SH-SY5Y (cell line): ENCODE measurements around the gene ALG9.

ENCODE experiments used
- GATA2 ChIP-seq: IDR thresholded peaks from 2 replicates; pipeline ENCODE4 v1.6.1; 2011; ENCODE audit warnings: mild to moderate bottlenecking, low read depth, low read length
- GATA3 ChIP-seq: IDR thresholded peaks from 2 replicates; pipeline ENCODE4 v1.6.1; 2011; ENCODE audit warnings: low read depth, mild to moderate bottlenecking, low read length, moderate library complexity

The ALG9 gene

DNA sequence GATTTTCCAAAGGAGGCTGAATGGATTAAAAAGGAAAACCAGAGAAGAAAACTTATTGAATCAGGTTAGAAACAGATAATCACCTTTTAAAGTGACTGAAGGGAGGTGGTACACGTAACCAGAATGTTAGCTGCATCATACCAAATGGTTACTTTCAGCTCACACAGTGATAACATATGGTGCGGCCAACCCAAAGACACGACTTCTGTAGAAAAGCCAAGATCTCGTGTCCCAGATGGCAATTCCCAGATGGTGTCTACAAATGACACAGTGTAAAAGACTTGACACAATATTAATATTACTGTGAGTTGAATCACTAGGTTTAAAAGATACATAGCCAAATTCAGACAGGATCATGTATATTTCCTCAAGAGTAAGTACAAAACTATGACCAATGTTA lies 110.3 kb downstream of the ALG9 start:
- TF ChIP-seq GATA2 (no peak), GATA3 (no peak)

DNA sequence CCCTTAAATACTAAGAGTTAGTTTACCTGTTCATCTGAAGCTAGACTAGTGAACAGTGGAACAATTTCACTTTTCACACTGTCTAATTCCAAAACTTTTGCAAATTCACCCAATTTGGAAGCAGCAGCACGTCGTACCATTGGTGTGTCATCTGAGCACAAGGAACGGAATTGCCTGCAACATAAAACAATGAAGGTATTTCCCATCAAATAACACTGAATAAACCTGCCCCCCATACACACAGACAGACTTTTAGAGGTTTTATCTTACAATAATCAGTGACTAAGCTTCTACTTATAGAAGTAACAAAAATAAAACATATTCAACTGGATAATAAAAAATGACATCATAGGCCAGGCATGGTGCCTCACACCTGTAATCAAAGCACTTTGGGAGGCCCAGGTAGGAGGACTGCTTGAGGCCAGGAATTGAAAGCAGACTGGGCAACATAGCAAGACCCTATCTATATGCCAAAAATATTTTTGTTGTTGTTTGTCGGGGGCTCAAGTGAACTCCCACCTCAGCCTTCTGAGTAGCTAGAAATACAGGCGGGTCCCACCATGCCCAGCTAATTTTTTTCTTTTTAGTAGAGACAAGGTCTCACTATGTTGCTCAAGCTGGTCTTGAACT lies 111.5 kb downstream of the ALG9 start:
- TF ChIP-seq GATA3 (no peak), GATA2 (no peak)

DNA sequence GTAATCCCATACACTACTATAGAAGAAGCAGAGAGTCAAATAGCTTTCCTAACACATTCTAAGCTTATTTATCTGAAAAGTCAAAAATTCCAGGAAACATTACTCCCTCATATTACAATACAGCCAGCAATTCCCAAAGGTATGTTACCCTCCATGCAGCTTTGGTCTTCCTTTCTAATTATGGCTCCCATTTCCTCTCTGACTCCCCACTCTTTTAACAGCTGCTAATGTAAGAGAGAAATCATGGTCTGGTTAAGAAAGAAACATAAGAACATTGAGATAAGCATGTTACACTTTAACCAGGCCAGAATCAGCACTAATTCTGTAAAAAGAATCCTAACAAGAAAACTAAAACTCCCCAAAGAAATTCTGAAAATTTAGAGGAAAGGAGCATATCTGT lies 112.0 kb downstream of the ALG9 start:
- TF ChIP-seq GATA2: no peak
- TF ChIP-seq GATA3: no peak

DNA sequence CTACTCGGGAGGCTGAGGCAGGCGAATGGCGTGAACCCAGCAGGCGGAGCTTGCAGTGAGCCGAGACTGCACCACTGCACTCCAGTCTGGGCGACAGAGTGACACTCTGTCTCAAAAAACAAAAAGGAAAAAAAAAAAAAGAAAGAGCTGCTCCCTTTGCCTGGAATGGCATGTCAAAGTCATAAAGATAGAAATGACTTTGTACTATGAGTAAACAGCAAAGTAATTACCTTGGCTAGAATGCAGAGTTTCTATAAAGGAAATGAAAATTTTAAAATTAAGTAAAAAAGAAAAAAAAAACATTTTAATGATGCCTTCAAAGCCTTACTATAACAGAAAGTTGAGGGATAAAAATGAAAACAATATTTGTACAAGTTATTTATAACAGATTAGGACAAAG lies 115.3 kb downstream of the ALG9 start:
- TF ChIP-seq GATA2: no peak
- TF ChIP-seq GATA3: no peak

DNA sequence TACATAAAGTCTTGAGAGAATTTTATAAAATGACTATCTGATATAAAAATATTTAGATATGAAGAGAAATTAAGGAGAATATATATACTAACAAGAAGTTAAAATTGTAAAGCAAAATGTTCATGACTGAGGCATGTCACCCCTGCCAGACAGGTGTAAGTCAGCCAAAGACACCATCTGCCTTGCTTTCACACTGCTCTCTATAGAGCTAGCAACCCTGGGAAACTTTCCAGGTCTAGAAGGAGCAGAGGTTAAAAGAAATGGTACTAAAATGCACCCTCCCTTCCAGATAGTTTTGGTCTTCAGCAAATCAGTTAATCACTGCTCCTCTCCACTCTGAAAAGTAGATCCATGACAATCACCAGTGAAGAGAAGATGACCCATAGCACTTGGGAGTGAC lies 121.7 kb downstream of the ALG9 start:
- TF ChIP-seq GATA2 (no peak), GATA3 (no peak)

DNA sequence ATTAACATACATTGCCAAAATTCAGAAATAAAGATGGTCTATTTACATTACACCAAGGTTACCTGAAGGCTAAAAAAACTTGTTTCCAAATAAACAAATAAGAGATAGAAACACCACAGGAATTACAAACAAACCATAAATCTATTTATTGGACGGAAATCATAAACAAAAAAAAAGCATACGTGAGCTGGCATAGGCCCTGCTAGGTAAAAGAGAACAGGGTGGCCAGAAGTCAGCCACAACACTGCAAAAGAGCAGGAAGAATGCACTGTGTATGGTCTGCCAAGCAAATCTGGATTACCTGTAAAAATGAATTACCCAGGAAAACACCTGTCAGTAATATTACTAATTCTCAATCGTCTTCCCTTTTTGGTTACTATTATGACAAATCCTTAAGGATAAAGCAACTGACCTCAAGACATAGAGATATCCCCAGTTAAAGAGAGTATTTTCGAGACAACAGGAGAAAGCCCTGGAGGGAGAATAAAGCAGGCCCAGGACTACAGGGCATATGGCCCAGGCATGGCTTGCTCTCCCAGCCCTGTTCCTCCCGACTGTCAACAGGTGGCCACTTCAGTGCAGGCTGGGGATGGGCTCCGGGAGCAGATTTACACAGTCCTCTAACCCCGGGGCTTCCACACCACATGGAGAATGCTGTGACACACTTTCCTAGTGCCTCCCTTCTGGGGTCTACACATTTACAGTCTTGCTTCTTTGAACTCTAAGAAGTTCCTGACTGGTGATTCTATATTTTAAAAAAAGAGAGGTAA lies 123.2 kb downstream of the ALG9 start:
- TF ChIP-seq GATA2 (no peak), GATA3 (no peak)

DNA sequence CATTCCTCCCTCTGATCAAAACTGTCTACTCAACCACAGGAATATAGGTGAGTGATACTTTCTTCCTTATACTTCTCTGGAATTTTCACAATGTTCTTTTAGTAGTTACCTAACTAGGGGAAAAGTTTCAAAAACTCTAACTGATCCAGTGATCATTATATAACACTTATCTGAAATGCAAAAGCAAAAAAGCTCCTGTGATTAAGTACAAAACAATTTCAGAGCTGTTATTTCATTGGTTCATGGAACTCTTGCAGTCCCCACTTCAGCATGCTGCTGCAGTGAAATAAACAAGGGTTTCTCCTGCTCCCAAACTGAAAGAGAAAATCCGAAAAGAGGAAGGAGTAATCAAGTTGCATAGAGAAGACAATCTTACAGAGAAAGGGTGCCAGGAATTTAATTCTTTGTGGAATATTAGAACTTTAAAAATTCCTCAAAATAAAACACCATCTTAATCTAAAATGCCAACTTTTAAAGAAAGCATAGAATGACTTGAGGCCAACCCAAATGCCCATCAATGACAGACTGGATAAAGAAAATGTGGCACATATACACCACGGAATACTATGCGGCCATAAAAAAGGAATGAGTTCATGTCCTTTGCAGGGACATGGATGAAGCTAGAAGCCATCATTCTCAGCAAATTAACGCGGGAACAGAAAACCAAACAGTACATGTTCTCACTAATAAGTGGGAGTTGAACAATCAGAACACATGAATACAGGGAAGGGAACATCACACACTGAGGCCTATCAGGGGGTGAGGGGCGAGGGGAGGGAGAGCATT lies 125.5 kb downstream of the ALG9 start:
- TF ChIP-seq GATA2 (no peak), GATA3 (no peak)

DNA sequence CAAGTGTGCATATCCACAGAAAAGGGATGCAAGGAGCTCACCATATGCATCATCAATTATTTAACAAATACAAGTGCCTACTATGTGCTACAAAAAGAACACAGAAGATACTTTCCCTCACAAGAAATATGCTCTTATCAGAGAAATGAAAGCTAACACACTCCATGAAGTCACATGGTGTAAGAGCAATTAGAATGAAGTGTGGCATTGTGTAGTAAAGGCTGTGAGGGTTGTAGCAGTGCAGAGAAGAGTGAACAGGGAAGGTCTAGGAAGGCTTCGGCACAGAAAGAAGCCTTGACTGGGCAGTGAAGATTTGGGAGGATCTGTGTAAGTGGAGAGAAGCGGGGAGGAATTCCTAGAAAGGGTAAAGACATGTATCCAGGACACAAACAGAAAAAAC lies 127.7 kb downstream of the ALG9 start:
- no peak for TF ChIP-seq GATA3
- no peak for TF ChIP-seq GATA2

DNA sequence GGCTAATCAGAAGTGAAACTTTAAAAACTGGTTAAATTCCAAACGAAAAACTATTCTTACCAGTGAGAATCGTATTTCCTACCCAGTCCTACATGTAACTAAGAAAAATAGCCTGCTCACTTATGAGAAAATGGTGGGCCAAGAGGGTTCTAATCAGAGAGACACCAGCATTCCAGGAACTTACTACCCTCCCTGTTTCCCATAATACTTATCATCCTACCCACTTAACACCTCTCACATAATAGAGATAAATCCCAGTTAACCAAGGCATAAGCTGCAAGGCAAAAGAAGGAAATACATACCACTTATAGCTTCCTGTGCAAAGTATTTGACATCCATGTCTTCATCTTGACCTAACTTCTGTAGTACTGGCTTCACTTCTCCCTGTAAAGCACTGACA lies 129.6 kb downstream of the ALG9 start:
- TF ChIP-seq GATA3: no peak
- TF ChIP-seq GATA2: no peak

DNA sequence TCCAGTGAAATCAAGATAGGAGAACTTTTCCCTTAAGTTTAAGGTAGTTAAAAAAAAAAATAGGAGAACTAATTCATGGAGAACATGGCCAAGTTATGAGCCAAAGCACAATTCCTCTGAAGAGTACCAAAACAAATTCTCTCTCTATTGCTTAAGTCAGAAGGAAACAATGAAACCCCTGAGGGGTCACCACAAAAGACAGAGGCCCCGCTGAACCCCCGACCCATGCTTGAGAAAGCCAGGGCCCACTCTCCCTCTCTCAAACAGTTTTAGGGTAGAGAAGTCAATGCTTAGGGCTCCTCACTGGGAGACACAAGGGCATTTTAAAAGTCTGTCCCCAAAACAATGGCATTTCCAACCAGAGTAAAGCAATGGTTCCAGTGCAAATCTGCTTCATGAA lies 132.1 kb downstream of the ALG9 start:
- TF ChIP-seq GATA2 (no peak), GATA3 (no peak)

DNA sequence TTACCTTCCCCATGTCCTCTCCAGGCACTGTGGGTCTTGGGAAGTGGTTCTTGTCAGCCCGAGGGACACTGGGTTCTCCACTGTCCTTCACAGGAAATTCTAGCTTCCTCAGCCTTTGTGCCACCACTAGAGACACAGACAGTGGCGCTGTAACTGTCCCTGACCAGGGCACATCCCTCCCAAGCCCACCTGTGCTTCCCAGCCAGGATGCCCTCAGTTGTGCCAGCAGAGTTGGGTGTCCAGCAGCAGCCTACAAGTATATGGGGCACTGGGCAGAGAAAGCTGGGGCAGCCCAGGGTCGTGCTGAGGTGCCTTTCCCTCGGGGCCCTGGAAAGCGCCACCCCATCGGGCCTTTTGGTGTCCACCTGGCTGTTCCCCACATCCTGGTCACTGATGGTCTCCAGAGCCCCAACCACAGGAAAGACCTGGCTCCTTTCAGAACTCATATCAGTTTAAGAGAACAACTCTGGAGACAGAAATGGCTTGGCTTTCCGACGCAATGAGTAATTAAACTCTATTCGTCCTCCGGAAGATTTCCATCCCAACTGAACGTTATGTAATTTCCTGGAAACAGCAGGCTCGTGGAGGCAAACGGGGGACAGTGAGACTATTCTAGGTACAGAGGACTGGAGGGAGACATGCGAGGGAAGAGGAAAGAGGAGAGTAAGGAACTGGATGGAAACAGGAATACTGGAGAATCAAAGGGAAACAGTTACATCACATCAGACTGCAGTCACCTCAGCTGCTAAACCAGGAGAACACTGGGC lies 133.8 kb downstream of the ALG9 start:
- TF ChIP-seq GATA3 (no peak), GATA2 (no peak)

DNA sequence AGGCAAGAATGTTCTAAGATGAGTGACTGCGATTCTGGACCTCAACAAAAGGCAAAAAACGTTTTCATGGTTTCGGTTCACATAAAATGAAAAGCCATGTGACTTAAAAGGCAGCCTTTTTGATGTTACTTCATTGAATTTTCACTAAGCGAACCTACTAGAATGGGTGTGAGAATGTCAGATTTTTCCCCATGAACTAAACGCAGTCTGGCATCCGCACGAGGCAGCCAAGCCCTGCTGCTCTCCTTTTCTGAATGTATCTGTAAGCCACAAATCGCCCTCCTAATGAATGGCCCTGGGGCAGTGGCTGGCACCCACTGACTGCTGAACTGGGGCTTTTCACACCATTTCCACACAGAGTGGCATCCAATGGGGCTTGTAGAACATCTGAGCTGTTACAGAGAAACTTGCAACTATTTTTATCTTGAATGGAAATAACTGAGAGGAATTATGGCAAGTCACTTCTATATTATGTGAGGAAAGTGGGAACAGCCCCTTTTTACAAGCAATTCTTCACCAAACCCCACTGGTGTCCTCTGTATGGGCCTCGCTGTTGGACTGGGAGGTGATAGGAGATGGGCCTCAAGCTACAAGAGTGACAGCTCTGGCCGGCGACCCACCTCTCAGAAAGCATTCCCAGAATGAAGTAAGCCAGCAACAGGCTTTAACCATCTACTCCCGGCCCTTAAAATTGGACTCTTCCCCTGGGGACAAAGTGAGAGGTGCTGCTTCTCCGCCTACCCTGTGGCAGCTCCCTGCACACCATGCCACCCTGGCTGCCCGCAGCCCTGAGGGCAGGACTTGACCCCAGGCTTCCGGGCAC lies 134.5 kb downstream of the ALG9 start:
- TF ChIP-seq GATA2 (no peak), GATA3 (no peak)
